Natural killer cell (primary cell): Measurements from ENCODE around the gene NOS1AP. TPM values are rescaled to one million over a fixed set of nuclear protein-coding genes. Genes with fewer than 3 reads are reported as not detected.

ENCODE experiments used
- ATAC-seq, 3 donors: fragments of 150-1000 bp in 2 of 3; fragments of 200-7000 bp in 1 of 3; cut with Tn5 transposase; 1 replicate in 1 of 3; 2 replicates in 2 of 3; pipeline ENCODE4 v1.10.0; 2021; ENCODE audit warnings: mild to moderate bottlenecking in 2 of 3, moderate library complexity in 2 of 3
- DNase-seq, 2 donors: peaks; one replicate each; pipeline versions ENCODE4 v3.0.0 to v3.0.0-alpha.2; 2013 to 2021; ENCODE audit warnings: mixed read lengths in 1 of 2
- H3K27ac ChIP-seq: one replicate; pipeline ENCODE4 v1.5.1; 2013; ENCODE audit warnings: mild to moderate bottlenecking, low read length
- H3K27me3 ChIP-seq: one replicate; pipeline ENCODE4 v1.6.1; 2013; ENCODE audit warnings: low read length; ENCODE audit not compliant: control insufficient read depth, insufficient read depth
- H3K36me3 ChIP-seq: one replicate; pipeline ENCODE4 v1.6.1; 2013; ENCODE audit warnings: low read length; ENCODE audit not compliant: control insufficient read depth, insufficient read depth
- H3K4me1 ChIP-seq: one replicate; pipeline ENCODE4 v1.6.1; 2013; ENCODE audit warnings: low read length; ENCODE audit not compliant: control insufficient read depth, insufficient read depth
- H3K4me3 ChIP-seq: one replicate; pipeline ENCODE4 v1.5.1; 2013; ENCODE audit warnings: low read length
- H3K9me3 ChIP-seq: one replicate; pipeline ENCODE4 v1.6.1; 2013; ENCODE audit warnings: low read length; ENCODE audit not compliant: control insufficient read depth, insufficient read depth
- H3K27ac Mint-ChIP-seq, 2 donors: one replicate each; pipeline ENCODE4 v1.8.0; 2022; ENCODE audit warnings: mild to moderate bottlenecking in 2 of 2, mixed read lengths in 2 of 2, moderate library complexity in 1 of 2
- H3K27me3 Mint-ChIP-seq, 2 donors: one replicate each; pipeline ENCODE4 v1.8.0; 2022; ENCODE audit warnings: low read depth in 2 of 2, mixed read lengths in 2 of 2
- H3K36me3 Mint-ChIP-seq: one replicate; pipeline ENCODE4 v1.8.0; 2022; ENCODE audit warnings: mixed read lengths
- H3K4me1 Mint-ChIP-seq, 2 donors: one replicate each; pipeline ENCODE4 v1.8.0; 2022; ENCODE audit warnings: mixed read lengths in 2 of 2
- H3K4me3 Mint-ChIP-seq: one replicate; pipeline ENCODE4 v1.8.0; 2022; ENCODE audit warnings: mild to moderate bottlenecking, moderate library complexity, mixed read lengths
- H3K9me3 Mint-ChIP-seq, 2 donors: one replicate each; pipeline ENCODE4 v1.8.0; 2022; ENCODE audit warnings: mixed read lengths in 2 of 2
- CTCF ChIP-seq: fragments of 200-600 bp; IDR thresholded peaks from one replicate; pipeline ENCODE4 v1.8.0; 2022; ENCODE audit warnings: antibody characterized with exemption
- WGBS: methylation state at CpG from one replicate; pipeline ENCODE4 v1.1.7; 2013; ENCODE audit warnings: missing lambda C conversion rate; ENCODE audit not compliant: insufficient coverage; 5-methylcytosine and 5-hydroxymethylcytosine counted together
- intact Hi-C: fragments of 100-400 bp; cut with micrococcal nuclease; formaldehyde crosslinking; loops from one replicate; pipeline ENCODE4 v1.14.2; 2022
- total RNA-seq, 4 donors: library from RNA; stranded (reverse); fragments of 120-200 nt in 1 of 4; gene quantifications; one replicate each; pipeline versions ENCODE4 v1.2.3 to v1.2.4, GENCODE V29; 2013 to 2022

The NOS1AP gene
- total RNA-seq, 3 donors from 2014 or later (not counting 1 experiment from before 2014, with no cell fraction given): 0.09 to 0.20 TPM; not detected in 1

DNA sequence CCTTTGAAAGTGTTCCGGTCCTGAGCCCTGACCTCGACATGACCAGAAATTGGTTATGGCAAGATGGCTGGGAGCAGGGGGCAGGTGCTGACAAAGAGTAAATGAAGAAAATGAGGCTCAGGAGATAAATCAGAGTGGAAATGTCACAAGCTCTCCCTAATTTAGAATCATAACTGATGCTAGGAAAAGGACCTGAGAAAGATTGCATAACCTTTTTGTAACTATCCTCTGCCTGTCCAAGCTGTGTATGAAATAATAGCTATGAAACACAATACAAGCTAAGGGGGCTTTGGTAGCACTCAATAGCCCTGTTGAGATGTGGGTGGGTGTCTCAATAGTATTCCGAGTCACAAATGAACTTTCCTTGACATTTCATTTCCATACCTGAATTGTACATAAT lies 12.9 kb upstream of the NOS1AP start:
- Mint-ChIP-seq H3K9me3 (no peaks in the 10 kb centered on the region), H3K27ac (no peak overlapping the region), H3K4me3 (no peak overlapping the region), H3K27me3 (peaks cover under 1 to 11% of the 10 kb centered on the region in 2 donors), H3K4me1 (no peaks in the 10 kb centered on the region), H3K36me3 (no peaks in the 10 kb centered on the region)
- no peak for DNase-seq
- intact Hi-C loops: loop anchor here (1.0 to 10.0 kb wide), 4 partner anchors 220 to 1258 kb away; no protein-coding TSS in a partner anchor
- Histone ChIP-seq H3K36me3 (no peaks in the 10 kb centered on the region), H3K4me3 (no peak overlapping the region), H3K27me3 (no peaks in the 10 kb centered on the region), H3K9me3 (no peaks in the 10 kb centered on the region), H3K27ac (no peak overlapping the region), H3K4me1 (no peaks in the 10 kb centered on the region)
- 81% methylated on average over 2 of the region's 3 CpGs for WGBS
- no peak for TF ChIP-seq CTCF
- no peak for ATAC-seq

DNA sequence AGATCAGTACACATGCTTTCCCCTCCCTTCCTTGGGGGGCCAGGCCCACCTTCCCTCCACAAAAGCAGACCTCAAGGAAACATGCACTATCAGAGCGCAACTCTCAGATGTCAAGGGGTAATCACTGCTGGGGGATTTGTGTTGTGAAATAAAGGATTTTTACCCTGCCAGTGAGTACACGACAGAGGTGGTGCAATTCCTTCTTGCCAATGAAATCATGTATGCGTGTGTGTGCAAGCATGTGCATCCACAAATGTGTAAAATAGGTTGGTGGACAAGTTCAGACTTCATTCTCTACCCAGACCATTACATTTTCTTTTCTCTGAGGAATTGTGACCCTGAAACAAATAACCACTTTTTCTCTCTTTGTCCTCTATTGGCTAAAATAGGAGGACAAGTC lies 9.8 kb upstream of the NOS1AP start:
- TF ChIP-seq CTCF: no peak
- H3K27ac Mint-ChIP-seq: no peak overlapping the region
- intact Hi-C loops: loop anchor here (10.0 kb wide), 1 partner anchor 1255 kb away; no protein-coding TSS in a partner anchor
- H3K27me3 ChIP-seq: peaks cover 2% of the 10 kb centered on the region
- DNase-seq: no peak
- no peaks in the 10 kb centered on the region for H3K9me3 Mint-ChIP-seq
- H3K4me1 Mint-ChIP-seq: no peaks in the 10 kb centered on the region
- no peaks in the 10 kb centered on the region for H3K4me1 ChIP-seq
- ATAC-seq: no peak
- peaks cover 20 to 28% of the 10 kb centered on the region in 2 donors for H3K27me3 Mint-ChIP-seq
- H3K36me3 ChIP-seq: no peaks in the 10 kb centered on the region
- no peaks in the 10 kb centered on the region for H3K9me3 ChIP-seq
- WGBS: 95% methylated on average over 2 of the region's 3 CpGs
- no peaks in the 10 kb centered on the region for H3K36me3 Mint-ChIP-seq
- no peak overlapping the region for H3K4me3 Mint-ChIP-seq
- H3K4me3 ChIP-seq: no peak overlapping the region
- H3K27ac ChIP-seq: no peak overlapping the region

- ATAC-seq: no peak
- WGBS: 86% methylated on average over 1 of the region's 1 CpG
- H3K4me1 ChIP-seq: no peaks in the 10 kb centered on the region
- peaks cover 6% of the 10 kb centered on the region for H3K27me3 ChIP-seq
- no peak for TF ChIP-seq CTCF
- Mint-ChIP-seq H3K4me3 (no peak overlapping the region), H3K27me3 (peaks cover 25 to 34% of the 10 kb centered on the region in 2 donors), H3K27ac (no peak overlapping the region), H3K9me3 (no peaks in the 10 kb centered on the region), H3K4me1 (no peaks in the 10 kb centered on the region), H3K36me3 (no peaks in the 10 kb centered on the region)
- no peak overlapping the region for H3K4me3 ChIP-seq
- intact Hi-C loops: no loop called here
- DNase-seq: no peak
- H3K27ac ChIP-seq: no peak overlapping the region
- no peaks in the 10 kb centered on the region for H3K9me3 ChIP-seq
- H3K36me3 ChIP-seq: no peaks in the 10 kb centered on the region
Measured at GRCh38 chr1:162060314-162060713, 9.2 kb upstream of the NOS1AP start.

DNA sequence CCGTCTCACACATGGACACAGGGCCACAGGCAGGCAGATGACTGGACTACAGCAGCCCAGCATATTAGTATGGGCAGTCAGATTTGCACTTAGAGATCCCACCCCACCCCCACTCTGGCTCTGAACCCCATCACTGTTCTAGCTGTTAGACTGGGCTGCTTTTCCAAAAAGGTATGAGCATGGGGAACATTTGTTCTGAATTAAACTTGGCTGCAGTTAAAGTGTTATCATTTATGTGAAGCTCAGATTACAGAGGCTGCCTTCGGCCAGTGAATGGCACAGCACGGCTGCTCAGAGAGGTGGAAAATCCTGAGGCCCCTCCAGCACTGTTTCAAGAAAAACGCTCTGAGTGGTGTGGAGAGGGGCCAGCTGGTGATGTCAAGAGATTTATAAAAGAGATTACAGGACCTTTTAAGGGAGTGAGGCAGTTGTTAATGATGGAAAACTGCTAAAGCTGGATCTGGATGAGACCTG lies 6.9 kb upstream of the NOS1AP start:
- H3K36me3 Mint-ChIP-seq: no peaks in the 10 kb centered on the region
- Histone ChIP-seq H3K4me3 (no peak overlapping the region), H3K27me3 (peaks cover 11% of the 10 kb centered on the region), H3K4me1 (no peaks in the 10 kb centered on the region), H3K36me3 (no peaks in the 10 kb centered on the region), H3K9me3 (no peaks in the 10 kb centered on the region), H3K27ac (no peak overlapping the region)
- 88% methylated on average over 3 of the region's 4 CpGs for WGBS
- no peaks in the 10 kb centered on the region for H3K9me3 Mint-ChIP-seq
- ATAC-seq (no peak), DNase-seq (no peak)
- no peak overlapping the region for H3K4me3 Mint-ChIP-seq
- H3K4me1 Mint-ChIP-seq: no peaks in the 10 kb centered on the region
- no peak overlapping the region for H3K27ac Mint-ChIP-seq
- no peak for TF ChIP-seq CTCF
- H3K27me3 Mint-ChIP-seq: peaks cover 29 to 44% of the 10 kb centered on the region in 2 donors
- intact Hi-C loops: no loop called here
